ENCODE measurements around the gene SLC19A2.
"Not testable (repeated sequence)": the region's sequence is repeated elsewhere in the genome, so short reads cannot be mapped to it uniquely, and the experiment has no call there.

The SLC19A2 gene

DNA sequence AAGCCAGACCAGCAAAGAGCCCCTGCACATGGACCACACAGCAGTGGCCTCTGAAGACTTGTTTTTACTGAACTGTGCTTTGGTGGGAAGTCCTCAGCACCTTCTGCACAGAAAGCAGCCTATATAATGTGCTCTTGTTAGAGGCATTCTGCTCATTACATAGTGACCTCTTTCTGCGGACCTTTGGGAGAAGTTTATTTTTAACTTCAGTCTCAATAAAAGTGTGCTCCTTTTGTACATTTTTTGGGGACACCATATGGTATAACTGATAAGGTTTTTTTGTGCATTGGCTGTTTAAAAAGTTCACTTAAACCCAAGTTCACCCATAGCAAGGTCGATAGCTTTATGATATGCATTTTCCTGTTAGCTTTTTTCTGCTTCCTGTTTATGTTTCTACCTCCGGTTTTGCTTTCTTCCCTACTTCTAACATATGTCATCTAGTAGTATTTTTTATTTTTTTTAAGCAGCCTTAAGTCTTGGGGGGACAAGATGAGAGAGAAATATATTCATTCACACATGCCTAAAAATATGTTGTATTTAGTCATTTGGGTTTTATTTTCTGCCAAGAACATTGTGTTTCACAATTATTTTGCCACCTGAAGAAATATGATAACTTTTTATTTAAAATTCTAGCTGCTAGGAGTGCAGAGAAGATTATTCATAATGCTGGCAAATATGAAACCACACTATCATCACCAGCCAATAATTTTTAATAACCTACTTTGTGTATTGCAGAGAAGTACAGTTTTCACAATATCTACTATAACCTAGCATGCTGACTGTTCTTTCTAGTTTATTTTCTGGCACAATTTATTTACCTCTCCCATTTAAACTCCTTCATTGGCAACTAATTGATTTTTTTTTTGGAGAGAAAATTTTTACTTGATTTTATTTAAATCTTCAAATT is 22.9 kb upstream of the SLC19A2 start:
- DNase-seq (ENCODE audit: low read depth, low spot score), result no peak

- no peak for DNase-seq (ENCODE audit: low read depth, low spot score)
Measured at GRCh38 chr1:169507413-169507812, 21.7 kb upstream of the SLC19A2 start.

DNA sequence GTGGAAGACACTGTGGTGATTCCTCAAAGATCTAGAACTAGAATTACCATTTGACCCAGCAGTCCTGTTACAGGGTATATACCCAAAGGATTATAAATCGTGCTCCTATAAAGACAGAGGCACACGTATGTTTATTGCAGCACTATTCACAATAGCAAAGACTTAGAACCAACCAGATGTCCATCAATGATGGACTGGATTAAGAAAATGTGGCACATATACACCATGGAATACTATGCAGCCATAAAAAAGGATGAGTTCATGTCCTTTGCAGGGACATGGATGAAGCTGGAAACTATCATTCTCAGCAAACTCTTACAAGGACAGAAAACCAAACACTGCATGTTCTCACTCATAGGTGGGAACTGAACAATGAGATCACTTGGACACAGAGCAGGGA is 17.9 kb upstream of the SLC19A2 start:
- not testable (repeated sequence) for DNase-seq (ENCODE audit: low read depth, low spot score)

GRCh38 chr1:169499807-169500206 is 14.1 kb upstream of the SLC19A2 start:
- DNase-seq (ENCODE audit: low read depth, low spot score), result no peak

- no peak for DNase-seq (ENCODE audit: low read depth, low spot score)
Measured at GRCh38 chr1:169497317-169497716, 11.6 kb upstream of the SLC19A2 start.

DNA sequence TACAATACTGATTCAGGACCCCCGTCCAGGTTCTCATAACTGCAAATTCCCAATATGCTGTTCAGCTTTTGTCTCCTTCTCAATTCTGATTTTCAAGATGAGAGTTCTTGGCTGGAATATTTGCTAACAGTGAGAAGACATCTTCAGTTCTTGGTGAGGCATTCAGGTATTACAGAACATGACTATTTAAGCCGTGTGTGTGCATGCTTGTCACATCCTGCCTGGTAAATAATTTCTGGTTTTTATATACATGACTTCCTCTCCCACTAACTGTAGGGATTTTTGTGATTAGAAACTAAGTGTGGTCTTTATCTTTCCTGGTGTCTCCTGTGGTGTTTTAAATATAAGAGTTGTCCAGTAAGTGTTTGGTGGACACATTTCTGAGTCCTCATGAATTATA is 10.2 kb upstream of the SLC19A2 start:
- no peak for DNase-seq (ENCODE audit: low read depth, low spot score)

DNA sequence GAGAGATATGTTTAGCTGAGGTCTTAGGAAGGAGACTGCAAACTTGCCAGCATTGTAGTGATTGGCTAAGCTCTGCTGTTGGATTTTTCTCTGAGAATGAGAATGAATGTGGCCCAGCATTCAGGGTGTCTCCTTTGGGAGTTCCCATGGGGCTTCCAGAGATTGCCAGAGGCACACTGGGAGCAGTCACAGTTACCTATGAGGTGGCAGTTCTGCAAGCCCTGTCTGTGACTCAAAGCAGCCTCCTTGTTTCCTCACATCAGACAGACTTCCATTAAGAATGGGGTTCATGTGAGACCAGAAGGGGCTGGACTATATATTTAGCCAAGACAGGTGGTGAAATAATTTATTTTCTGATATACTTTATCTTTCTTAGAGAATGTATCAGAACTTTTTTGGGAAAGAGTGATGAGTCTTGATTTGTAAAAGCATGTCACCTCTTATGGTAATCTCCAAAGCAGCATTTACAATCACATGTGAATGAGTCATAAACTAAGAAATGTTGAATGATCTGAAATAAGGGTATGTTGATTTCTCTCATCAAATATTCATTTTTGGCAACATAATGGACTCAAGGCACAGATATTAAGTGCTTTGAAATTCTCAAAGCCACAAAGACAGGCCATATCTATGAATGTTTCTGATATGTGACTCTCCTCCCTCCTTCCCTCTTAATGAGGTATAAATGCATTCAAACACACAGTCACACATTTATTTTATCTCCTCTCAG is 9.5 kb upstream of the SLC19A2 start:
- no peak for DNase-seq (ENCODE audit: low read depth, low spot score)

- DNase-seq (ENCODE audit: low read depth, low spot score), result no peak
Measured at GRCh38 chr1:169494343-169494742, 8.6 kb upstream of the SLC19A2 start.

- no peak for DNase-seq (ENCODE audit: low read depth, low spot score)
Measured at GRCh38 chr1:169493251-169493650, 7.5 kb upstream of the SLC19A2 start.

DNA sequence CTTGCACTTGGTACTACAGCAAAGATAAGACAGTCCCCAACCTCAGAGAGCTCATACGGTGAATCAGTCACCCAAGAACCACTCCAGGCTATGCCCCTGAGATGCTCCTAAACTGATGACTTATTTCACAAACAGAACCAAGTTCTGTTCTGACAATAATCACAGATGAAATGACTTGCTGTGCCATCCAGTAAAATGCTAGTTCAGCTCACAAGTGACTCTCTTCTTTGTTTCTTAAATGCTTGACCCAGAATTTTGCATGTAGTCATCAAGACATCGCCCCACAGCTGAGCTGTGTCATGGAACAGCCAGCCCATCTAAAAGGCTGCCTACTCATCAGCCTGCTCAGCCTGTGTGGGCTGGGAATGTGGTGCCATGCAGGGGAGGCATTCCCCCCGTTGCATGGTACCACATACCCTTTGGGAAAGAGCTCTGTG is 6.1 kb upstream of the SLC19A2 start:
- DNase-seq (ENCODE audit: low read depth, low spot score), result no peak

- no peak for DNase-seq (ENCODE audit: low read depth, low spot score)
Measured at GRCh38 chr1:169488157-169488556, 2.4 kb upstream of the SLC19A2 start.

DNA sequence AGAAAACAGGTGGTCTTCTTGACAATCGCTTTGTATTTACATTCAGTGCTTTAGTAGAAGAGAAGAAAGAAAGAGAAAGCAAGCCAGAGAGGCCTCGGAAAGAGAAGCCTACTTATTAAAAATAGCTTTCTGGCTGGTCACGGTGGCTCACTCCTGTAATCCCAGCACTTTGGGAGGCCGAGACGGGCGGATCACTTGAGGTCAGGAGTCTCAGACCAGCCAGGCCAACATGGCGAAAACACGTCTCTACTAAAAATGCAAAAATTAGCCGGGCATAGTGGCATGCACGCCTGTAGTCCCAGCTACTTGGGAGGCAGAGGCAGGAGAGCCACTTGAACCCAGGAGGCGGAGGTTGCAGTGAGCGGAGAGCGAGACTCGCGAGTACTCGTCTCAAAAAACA is 1.8 kb upstream of the SLC19A2 start:
- DNase-seq (ENCODE audit: low read depth, low spot score), result no peak

- DNase-seq (ENCODE audit: low read depth, low spot score), result no peak
Measured at GRCh38 chr1:169487133-169487532, 1.4 kb upstream of the SLC19A2 start.

DNA sequence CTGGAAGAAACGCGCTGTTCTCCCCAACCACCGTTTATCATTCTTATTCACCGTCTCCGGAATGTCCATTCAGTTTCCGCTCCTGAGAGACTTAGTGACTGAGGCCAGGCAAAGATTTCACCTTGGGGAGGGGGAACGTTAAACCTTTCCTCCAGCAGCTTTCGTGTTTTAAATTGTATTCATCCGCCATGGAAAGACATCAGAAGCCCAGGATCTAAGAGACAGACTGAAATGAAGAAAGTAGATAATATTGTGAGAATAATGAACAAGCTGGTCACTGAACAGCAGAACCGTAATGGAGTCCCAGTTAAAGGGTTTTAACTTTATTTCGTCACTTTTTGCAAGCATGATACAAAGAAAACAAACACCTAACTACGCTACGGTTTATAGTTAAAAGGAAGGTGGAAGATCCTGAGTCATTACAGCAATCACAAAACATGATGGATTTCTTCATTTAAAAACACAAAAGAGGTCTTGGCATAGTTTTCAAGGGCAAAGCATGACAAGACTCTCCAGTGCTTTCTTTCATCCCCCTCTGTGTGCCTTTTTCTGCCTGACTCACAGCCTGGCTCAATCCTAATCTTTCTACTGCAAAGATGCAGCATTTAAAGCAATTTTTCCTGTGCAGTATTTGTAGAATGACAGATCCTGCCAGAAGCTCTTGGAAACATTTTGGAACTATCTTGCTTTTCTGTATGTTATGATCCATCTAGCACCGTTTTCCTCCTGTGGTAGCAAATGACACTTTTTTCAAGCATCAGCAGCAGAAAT is 722 bp upstream of the SLC19A2 start:
- no peak for DNase-seq (ENCODE audit: low read depth, low spot score)

DNA sequence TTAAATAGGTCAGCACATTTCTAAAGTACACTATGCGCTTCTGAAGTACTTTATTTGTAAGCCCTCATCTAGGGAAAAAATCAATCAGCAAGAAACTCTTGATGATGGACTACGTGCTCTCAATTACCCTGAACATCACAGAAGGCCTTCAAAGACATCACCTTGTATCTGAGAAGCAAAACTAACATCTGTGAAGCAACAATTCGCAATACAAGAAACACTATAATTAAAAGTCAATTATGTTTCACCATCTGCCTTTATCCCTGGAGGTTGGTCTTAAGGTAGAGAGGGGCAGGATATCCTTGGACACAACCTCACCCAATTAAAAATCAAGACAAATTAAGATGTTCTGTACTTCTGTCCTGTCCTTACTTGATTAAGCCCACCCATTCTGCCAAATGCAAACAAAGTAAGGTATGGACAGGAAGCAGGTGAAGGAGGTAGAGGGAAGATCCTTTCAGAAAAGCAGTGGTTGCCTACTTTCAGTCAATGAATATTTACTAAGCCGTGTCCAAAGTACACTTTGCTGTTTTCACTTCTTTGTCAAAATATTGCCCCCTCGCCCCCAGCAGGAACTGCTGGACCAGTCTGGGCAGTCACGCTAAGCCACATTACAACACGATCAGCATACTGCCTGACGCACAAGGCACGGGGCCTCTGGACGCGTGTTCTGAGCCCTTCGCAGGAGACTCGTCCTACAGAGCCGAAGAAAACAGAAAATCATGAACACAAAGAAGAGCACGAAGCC is 887 bp downstream of the SLC19A2 start:
- DNase-seq (ENCODE audit: low read depth, low spot score), result peak; percentile 33

GRCh38 chr1:169484101-169484500 is 1.6 kb downstream of the SLC19A2 start:
- DNase-seq (ENCODE audit: low read depth, low spot score), result no peak

DNA sequence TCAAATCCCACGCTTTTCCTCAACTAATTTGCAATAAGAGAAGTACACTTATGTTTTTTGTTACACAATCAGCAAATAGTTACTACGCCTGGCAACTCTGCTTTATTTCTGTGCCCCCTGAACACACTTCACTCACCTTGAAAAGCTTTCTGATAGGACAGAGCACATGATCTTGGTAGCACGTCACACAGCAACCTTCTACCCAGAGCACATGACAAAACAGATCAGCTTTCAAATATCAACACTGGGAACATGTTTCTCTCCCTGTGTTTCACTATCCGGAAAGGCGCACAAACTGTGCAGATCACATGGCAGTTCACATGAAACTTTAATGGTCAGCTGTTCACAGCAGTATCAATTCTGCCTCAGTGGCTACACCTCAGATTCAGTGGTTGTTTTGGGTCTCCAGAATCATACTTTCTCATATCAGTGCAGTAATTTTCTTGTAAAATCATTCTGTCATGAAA is 2.2 kb downstream of the SLC19A2 start:
- no peak for DNase-seq (ENCODE audit: low read depth, low spot score)

DNA sequence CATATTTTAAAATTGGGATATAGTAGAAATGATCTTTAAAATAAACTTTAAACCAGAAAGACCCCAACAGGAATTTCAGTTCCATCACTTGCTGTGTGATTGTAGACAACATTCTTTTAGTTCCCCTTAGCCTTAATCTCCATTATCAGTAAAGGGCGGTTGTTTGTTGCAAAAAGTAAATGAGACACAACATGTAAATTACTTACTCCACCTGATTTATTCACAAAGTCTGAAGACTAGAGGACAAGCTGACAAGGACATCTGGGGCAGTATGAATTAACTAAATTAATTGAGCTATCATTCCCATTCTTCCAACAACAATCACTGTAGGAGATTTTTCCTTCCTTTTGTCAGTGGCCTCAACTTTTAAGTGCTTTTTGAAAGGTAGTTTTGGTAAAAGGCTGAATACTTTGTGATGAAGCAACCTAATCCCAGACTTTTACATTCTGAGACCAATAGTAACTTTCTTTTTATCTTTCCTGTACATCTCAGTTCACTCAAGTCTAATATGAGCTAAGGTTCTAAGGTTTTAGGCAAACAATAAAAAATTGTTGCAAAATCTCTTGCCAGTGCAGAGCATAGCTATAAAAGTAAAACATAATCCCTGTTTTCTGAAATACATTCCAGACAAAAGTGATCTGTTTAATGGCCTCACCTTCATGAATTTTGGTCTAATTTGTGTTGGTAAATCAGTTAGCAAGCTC is 6.2 kb downstream of the SLC19A2 start:
- DNase-seq (ENCODE audit: low read depth, low spot score), result no peak

DNA sequence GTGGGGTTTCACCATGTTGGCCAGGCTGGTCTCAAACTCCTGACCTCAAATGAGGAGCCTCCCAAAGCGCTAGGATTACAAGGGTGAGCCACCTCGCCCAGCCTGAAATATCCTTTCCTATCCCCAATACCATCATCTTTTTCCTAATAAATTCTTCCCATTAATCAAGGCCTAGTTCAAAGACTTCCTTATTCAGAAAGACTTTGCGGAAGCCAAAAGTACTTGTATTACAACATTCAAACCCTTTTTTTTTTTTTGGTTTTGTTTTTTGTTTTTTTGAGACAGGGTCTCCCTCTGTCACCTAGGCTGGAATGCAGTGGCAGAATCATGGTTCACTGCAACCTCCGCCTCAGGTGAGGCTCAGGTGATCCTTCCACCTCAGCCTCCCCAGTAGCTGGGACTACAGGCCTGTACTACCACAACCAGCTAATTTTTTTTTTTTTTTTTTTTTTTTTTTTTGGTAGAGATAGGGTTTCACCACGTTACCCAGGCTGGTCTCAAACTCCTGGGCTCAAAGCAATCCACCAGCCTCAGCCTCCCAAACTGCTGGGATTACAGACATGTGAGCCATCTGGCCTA is 7.6 kb downstream of the SLC19A2 start:
- no peak for DNase-seq (ENCODE audit: low read depth, low spot score)

DNA sequence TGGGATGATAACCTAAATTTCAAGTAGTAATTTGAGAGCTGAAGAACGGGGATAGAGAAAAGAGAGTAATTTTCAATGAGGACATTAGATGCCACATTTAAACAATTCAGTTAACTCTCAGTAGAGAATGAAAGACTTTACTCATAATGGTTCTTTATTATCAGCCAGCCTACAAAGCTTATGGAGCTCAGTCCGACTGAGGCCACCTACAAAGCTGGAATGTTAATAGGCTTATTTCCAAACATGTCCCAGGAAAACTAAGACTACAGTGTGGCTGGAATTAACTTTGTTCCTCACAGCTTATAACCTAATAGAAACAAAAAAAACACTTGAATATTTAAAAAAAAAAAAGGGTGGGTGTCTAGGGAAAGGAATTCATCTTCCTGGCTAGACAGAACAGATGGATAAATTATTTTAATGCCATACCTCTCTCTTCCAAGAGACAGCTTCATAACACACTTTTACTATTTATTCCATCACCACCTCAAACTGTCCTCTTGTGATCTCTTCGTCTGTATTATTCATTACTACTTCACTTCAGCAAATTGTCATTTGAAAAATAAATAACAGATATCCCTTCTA is 9.8 kb downstream of the SLC19A2 start:
- no peak for DNase-seq (ENCODE audit: low read depth, low spot score)

All from brain pericyte (primary cell).